ENCODE results near the gene PRLH.
A peak's percentile ranks its signal among the peaks of the same experiment; 100 is the strongest.
"Not testable (repeated sequence)": the region's sequence is repeated elsewhere in the genome, so short reads cannot be mapped to it uniquely, and the experiment has no call there.

The PRLH gene

DNA sequence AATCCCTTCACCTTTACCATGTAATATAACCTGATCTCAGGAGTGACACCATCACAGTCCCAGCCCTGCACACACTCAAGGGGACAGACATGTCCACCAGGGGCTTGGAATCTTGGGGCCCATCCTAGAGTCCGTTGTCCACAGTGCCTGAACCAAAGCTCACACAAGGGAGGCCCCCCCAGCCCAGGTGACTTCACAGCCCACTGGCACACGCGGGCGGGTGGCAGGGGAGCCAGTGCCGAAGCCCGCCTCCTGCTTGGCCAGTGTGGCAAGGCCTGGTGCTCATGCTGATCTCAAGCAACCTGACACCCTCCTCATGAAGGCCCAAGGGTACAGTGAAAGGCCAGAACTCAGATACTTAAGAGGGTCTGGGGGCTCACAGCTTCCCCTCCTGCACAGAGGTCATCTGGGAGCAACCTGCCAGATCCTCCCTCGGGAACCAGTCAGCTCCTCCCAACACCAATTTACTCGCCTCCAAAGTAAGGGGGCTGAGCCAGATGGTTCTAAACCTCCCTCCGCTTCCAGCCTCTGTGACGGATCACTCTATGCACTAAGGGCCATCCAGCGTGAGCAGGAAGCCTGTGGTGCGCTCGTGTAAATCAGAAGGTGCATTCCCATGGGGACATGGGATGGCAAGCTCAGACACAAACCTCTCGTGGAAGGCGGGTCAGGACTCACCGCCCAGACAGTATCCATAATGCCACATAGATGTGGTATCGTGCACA, 27.4 kb downstream of the PRLH start:
- no peaks in the 10 kb centered on the region for H3K9me3 ChIP-seq (ENCODE audit: control insufficient read depth, insufficient read depth, low read depth, low read length)
- H3K27ac ChIP-seq (ENCODE audit: extremely low read depth, low read depth, low read length) = no peak overlapping the region
- ChIA-PET CTCF (interaction anchor here (0.5 to 0.6 kb wide), 3 partner anchors 12 to 306 kb away, joined by 3 to 4 read pairs (median 3); no protein-coding TSS in a partner anchor), POLR2A (no interaction called here)
- TF ChIP-seq ZNF341 (tag by site-specific recombination; IDR thresholded peaks at IDR 0.05; ENCODE audit: low read depth) = peak; percentile 20; the same call in 1 of the 2 replicates
- TF ChIP-seq, protein P1, sequence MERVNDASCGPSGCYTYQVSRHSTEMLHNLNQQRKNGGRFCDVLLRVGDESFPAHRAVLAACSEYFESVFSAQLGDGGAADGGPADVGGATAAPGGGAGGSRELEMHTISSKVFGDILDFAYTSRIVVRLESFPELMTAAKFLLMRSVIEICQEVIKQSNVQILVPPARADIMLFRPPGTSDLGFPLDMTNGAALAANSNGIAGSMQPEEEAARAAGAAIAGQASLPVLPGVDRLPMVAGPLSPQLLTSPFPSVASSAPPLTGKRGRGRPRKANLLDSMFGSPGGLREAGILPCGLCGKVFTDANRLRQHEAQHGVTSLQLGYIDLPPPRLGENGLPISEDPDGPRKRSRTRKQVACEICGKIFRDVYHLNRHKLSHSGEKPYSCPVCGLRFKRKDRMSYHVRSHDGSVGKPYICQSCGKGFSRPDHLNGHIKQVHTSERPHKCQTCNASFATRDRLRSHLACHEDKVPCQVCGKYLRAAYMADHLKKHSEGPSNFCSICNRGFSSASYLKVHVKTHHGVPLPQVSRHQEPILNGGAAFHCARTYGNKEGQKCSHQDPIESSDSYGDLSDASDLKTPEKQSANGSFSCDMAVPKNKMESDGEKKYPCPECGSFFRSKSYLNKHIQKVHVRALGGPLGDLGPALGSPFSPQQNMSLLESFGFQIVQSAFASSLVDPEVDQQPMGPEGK (tag by site-specific recombination; IDR thresholded peaks at IDR 0.05) = no peak
- H3K4me3 ChIP-seq (ENCODE audit: low read depth, low read length) = no peak overlapping the region
- H3K4me1 ChIP-seq (ENCODE audit: control insufficient read depth, insufficient read depth, low read length) = peaks cover 7% of the 10 kb centered on the region; the same call in 1 of the 2 replicates
- no peaks in the 10 kb centered on the region for H3K36me3 ChIP-seq (ENCODE audit: control insufficient read depth in 2 of 2, insufficient read depth in 1 of 2, low read length in 2 of 2)

DNA sequence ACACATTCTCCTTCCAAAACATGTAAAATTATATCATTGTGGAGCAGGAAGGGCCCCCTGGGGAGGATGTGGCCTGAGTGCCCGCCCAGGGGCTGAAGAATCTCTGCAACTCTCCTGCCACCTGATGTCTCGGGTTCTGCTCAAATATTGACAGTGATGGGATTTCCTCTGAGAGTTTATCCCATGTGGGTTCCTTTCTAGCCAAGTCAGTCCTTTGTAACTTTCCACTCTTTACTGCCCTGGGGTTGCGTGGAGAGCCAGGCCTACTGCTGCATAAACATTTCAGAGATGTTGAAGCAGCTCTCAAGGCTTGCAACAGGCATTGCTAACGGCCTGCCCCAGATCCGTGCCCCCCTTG, 28.1 kb downstream of the PRLH start:
- ChIA-PET POLR2A (no interaction called here), CTCF (no interaction called here)

GRCh38 chr2:237595829-237596519, 29.6 kb downstream of the PRLH start:
- POLR2A ChIA-PET; H3K9me3 ChIP-seq (ENCODE audit: control insufficient read depth, insufficient read depth, low read depth, low read length); H3K4me3 ChIP-seq (ENCODE audit: low read depth, low read length); H3K27ac ChIP-seq (ENCODE audit: extremely low read depth, low read depth, low read length); H3K36me3 ChIP-seq (ENCODE audit: control insufficient read depth in 2 of 2, insufficient read depth in 1 of 2, low read length in 2 of 2); H3K4me1 ChIP-seq (ENCODE audit: control insufficient read depth, insufficient read depth, low read length): not testable (repeated sequence)
- TF ChIP-seq ZNF664 (tag by site-specific recombination; IDR thresholded peaks at IDR 0.05) = peak; percentile 64; the same call in 1 of the 2 replicates
- TF ChIP-seq ZNF121 (tag by site-specific recombination; IDR thresholded peaks at IDR 0.05) = peak; percentile 42; the same call in 1 of the 2 replicates
- CTCF ChIA-PET = interaction anchor here (0.6 kb wide), 1 partner anchor 107 kb away, joined by 4 read pairs; no protein-coding TSS in a partner anchor

More for the DNA sequence above, 28.1 kb downstream of the PRLH start:
- peaks cover 7% of the 10 kb centered on the region; the same call in 1 of the 2 replicates for H3K4me1 ChIP-seq (ENCODE audit: control insufficient read depth, insufficient read depth, low read length)
- TF ChIP-seq, protein P2, sequence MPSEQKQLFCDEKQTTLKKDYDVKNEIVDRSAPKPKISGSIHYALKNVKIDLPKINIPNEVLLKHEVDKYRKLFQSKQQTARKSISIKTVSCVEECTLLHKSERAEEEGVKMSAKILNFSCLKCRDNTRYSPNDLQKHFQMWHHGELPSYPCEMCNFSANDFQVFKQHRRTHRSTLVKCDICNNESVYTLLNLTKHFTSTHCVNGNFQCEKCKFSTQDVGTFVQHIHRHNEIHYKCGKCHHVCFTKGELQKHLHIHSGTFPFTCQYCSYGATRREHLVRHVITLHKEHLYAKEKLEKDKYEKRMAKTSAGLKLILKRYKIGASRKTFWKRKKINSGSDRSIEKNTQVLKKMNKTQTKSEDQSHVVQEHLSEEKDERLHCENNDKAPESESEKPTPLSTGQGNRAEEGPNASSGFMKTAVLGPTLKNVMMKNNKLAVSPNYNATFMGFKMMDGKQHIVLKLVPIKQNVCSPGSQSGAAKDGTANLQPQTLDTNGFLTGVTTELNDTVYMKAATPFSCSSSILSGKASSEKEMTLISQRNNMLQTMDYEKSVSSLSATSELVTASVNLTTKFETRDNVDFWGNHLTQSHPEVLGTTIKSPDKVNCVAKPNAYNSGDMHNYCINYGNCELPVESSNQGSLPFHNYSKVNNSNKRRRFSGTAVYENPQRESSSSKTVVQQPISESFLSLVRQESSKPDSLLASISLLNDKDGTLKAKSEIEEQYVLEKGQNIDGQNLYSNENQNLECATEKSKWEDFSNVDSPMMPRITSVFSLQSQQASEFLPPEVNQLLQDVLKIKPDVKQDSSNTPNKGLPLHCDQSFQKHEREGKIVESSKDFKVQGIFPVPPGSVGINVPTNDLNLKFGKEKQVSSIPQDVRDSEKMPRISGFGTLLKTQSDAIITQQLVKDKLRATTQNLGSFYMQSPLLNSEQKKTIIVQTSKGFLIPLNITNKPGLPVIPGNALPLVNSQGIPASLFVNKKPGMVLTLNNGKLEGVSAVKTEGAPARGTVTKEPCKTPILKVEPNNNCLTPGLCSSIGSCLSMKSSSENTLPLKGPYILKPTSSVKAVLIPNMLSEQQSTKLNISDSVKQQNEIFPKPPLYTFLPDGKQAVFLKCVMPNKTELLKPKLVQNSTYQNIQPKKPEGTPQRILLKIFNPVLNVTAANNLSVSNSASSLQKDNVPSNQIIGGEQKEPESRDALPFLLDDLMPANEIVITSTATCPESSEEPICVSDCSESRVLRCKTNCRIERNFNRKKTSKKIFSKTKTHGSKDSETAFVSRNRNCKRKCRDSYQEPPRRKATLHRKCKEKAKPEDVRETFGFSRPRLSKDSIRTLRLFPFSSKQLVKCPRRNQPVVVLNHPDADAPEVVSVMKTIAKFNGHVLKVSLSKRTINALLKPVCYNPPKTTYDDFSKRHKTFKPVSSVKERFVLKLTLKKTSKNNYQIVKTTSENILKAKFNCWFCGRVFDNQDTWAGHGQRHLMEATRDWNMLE (tag by site-specific recombination; conservative IDR thresholded peaks at IDR 0.05; ENCODE audit: low read depth) = no peak
- peak; percentile 29; the same call in 1 of the 2 replicates for TF ChIP-seq SCRT2 (tag by site-specific recombination; IDR thresholded peaks at IDR 0.05)
- no peak overlapping the region for H3K4me3 ChIP-seq (ENCODE audit: low read depth, low read length)
- no peaks in the 10 kb centered on the region for H3K9me3 ChIP-seq (ENCODE audit: control insufficient read depth, insufficient read depth, low read depth, low read length)
- no peaks in the 10 kb centered on the region for H3K36me3 ChIP-seq (ENCODE audit: control insufficient read depth in 2 of 2, insufficient read depth in 1 of 2, low read length in 2 of 2)
- no peak overlapping the region for H3K27ac ChIP-seq (ENCODE audit: extremely low read depth, low read depth, low read length)

GRCh38 chr2:237596520-237597195, 30.3 kb downstream of the PRLH start:
- Histone ChIP-seq H3K9me3 (ENCODE audit: control insufficient read depth, insufficient read depth, low read depth, low read length) (no peaks in the 10 kb centered on the region), H3K27ac (ENCODE audit: extremely low read depth, low read depth, low read length) (no peak overlapping the region), H3K4me3 (ENCODE audit: low read depth, low read length) (no peak overlapping the region), H3K36me3 (ENCODE audit: control insufficient read depth in 2 of 2, insufficient read depth in 1 of 2, low read length in 2 of 2) (no peaks in the 10 kb centered on the region), H3K4me1 (ENCODE audit: control insufficient read depth, insufficient read depth, low read length) (peaks cover 7% of the 10 kb centered on the region; the same call in 1 of the 2 replicates)
- TF ChIP-seq, protein P3, sequence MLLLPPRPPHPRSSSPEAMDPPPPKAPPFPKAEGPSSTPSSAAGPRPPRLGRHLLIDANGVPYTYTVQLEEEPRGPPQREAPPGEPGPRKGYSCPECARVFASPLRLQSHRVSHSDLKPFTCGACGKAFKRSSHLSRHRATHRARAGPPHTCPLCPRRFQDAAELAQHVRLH (tag by site-specific recombination; IDR thresholded peaks at IDR 0.05) = no peak
- peak; percentile 18; the same call in 1 of the 2 replicates for TF ChIP-seq ZFHX2 (tag by site-specific recombination; conservative IDR thresholded peaks at IDR 0.05)
- 0 out of 2 replicates have a peak, but pooled peaks have one; percentile 6 for TF ChIP-seq ZIC2 (tag by site-specific recombination; IDR thresholded peaks at IDR 0.05)
- peak; percentile 39; the same call in 1 of the 2 replicates for TF ChIP-seq EGR2 (tag by site-specific recombination; IDR thresholded peaks at IDR 0.05; ENCODE audit: low read depth)
- ChIA-PET CTCF (interaction anchor here (0.6 kb wide), 1 partner anchor 106 kb away, joined by 4 read pairs; no protein-coding TSS in a partner anchor), POLR2A (no interaction called here)

Measured in HEK293 (cell line).